HG02870 (cell line): Measurements from ENCODE around the gene CSGALNACT2.

Experiments
- ATAC-seq: cut with Tn5 transposase; IDR thresholded peaks from one replicate; pipeline ENCODE4 v1.9.1; 2021; ENCODE audit warnings: mild to moderate bottlenecking, moderate library complexity; ENCODE audit not compliant: unreplicated experiment

The CSGALNACT2 gene

DNA sequence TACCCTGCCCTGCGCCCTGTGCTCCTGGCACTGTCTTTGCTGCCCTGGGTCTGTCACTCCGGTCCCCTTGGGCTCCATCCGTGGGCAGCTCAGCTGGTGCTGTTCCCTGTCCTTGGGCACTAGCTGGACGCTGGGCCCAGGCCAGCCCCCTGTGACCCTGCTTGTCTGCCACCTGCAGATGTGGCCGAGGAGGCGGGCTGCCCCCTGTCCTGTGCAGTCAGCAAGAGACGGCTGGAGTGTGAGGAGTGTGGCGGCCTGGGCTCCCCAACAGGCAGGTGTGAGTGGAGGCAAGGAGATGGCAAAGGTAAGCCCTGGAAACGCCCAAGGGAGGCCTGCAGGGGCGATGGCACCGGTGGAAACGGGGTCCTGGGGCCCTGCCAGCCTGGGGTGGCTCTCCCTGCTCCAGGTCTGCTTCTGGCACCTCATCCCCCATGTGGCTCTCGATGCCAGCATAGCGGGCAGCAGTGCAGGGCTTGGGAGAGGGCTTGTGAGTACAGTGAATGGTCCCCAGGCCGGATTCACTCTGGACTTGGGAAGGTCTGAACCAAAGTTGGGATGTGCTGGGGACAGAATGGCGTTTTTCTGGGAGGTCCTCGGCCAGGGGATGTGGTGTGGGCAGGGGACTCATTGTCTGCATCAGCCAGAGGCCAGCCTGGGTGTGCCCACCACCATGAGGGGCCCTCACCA, 26.2 kb upstream of the CSGALNACT2 start:
- no peak for ATAC-seq

DNA sequence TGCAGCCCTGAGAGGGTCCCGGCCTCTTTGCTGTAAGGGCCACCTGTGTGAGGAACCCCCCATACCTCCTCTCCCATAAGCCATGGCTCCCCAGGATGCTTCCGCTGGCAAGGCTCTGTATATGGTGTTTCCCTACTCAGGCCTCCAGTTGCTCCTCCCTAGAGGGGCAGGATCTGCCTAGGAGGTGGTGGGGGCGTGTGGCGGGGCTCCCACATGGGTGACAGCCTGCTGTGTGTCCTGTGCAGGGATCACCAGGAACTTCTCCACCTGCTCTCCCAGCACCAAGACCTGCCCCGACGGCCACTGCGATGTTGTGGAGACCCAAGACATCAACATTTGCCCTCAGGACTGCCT, 25.7 kb upstream of the CSGALNACT2 start:
- ATAC-seq, result no peak

DNA sequence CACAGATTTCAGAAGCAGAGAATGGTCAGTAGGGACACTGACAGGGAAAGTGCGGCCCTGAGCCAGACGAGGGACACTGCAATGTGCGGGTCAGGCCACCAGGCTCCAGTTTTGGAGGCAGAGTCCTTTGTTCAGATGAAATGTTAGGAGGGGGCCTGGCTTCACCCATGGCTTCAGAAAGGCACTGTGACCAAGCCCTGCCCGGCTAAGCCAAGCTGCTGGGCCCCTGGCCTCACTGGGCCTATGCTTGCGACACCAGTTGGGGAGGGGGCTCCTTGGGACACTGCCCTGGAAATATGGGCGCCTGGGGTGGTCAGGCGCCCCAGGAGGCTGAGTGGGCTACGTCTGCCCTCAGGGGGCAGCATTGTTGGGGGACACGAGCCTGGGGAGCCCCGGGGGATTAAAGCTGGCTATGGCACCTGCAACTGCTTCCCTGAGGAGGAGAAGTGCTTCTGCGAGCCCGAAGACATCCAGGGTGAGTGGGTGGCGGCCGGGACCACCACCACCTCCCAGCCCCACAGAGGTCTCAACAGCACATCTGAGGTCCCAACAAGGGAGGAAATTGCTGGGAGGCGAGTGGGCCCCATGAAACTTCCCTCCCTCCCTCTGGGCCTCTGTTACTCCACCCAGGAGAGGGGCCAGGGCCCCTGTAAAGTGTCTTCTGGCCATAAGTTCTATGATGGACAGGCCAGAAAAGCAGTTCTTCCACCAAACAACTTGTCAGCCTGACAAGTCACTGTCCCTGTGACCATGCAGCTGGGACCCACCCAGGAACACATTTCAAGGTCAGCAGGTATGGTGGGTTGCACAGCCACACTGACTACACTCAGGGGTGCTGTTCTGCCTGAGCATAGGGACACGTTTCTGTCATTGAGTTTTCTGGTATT, 24.8 kb upstream of the CSGALNACT2 start:
- no peak for ATAC-seq

DNA sequence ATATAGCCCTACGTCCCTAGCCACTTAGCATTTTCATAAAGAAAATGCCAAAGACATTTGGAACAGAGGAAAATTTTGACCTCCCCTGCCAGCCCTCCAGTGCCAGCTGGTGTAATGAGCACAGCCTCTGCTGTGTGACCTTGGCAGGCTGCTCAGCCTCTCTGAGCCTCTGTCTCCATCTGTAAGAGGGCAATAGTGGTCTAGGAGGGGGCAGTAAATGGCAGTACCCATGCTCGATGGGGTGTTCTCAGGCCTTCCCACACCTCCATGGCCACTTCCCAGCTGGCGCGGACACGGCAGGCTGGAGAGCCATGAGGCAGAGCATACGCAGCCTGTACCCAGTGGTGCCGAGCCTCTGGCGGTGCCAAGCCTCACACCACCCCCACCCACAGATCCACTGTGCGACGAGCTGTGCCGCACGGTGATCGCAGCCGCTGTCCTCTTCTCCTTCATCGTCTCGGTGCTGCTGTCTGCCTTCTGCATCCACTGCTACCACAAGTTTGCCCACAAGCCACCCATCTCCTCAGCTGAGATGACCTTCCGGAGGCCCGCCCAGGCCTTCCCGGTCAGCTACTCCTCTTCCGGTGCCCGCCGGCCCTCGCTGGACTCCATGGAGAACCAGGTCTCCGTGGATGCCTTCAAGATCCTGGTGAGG, 24.0 kb upstream of the CSGALNACT2 start:
- ATAC-seq, result no peak

DNA sequence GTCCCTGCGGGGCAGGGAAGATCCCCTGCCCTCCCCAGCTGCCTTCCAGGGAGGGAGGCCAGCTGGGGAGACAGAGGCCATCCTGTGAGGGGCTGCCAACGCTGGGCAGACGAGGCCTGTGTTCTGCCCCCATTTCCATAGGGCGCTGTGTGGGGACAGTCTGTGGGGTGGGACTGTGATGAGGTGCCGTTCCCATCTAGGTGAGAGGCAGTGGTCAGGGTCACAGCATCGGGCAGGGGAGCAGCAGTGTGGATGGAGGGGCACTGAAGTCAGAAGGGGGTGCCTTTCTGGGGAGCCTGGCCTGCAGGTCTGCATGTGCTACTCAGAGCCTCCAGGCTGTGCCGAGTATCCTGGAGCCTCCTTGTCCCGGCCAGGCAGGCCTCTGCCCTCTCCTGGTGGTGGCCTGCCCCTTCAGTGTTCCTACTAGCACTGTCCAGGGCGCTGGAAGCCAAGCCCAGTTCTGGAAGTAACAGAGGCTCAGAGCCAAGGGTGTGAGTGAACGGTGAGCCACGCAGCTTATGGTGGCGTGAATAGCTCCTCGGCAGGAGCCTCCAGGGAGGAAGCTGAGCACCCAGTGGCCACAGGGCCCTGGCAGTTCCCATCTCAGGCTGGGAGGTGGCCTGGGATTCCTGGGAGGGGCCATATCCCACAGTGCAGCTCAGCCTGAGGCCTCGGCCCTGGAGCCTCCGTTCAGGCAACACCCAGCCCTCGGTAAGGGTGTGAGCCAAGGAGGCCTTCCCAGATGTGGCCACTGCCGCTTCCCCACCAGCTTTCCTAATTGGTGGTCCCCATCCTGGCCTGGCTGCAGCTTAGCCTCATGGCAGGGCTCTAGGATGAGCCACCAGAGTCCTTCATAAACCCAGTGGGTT, 23.3 kb upstream of the CSGALNACT2 start:
- no peak for ATAC-seq

DNA sequence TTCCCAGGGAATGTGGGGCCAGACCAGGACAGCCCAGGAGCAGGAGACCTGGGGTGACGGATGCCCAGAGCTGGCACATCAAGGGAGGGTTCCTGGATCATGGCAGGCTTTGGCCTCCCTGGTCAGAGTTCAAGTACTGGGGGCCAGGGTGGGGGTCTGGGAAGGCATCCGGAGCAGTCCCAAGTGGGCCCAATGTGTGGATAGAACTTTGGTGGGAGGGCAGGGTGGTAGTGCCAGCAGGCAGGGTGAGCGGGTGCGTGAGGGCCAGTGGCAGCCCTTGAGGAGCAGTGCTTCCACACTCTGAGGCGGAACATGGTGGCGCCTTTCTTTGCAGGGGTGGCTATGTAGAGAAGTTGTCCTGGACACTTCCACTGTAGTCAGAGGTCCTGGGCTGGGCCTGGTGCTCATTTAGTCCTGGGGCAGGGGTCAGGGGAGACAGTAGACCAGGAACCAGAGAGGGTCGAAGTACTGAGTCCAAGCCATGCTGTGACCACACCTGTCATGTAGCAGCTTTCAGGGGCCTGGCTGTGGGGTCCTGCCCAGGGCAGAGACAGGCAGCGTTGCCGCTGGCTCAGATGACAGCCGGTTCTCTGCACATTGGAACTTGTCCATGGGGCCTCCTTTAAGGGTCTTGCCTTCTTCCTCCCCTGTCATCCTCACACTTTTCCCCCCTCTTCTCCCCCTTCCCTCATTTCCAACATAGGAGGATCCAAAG, 22.2 kb upstream of the CSGALNACT2 start:
- no peak for ATAC-seq

DNA sequence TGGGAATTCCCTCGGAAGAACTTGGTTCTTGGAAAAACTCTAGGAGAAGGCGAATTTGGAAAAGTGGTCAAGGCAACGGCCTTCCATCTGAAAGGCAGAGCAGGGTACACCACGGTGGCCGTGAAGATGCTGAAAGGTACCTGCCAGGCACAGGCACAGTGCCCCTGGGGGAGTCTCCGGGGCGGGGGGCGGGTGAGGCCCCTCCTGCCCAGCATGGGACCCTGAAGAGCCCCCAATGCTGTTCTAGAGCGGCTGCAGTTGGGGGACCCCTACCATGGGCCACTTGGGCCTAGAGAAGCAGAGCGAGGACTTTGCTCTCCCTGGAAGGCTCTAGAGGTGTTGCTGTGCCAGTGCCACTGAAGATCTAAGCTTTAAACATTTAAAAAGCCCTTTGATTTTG, 21.6 kb upstream of the CSGALNACT2 start:
- ATAC-seq, result no peak

DNA sequence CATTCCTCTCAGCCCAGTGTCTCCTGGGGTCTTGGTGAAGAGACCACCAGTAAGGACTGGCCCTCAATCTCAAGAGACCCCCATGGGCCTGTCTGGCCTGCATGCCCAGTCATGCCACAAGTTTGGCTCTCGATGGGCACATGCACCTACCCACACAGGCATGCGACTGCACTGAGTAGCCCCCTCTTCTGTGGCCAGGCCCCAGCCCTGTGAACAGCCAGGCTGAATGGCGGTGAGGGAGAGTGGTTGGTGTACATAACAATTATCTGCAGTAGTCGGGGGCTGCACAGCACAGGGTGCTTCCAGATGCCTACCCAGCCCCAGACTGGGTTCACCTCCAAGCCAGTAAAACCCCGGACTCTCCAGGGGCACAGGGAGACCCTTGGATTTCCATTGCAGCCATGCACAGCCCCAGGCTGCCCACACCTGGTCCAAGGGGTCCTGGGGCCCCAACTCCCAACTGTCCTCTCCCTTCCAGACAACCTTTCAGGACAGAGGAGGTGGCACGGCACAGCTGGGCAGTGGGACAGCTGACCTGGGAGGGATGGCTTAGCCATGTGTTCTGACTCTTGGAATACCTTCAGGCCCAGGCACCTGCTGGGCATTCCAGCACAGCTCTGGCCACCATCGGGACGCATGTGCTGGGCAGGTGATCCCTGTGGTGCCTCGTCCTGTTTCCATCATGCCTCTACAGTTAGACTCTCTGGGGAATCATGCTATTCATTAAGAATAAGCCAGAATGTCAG, 21.0 kb upstream of the CSGALNACT2 start:
- ATAC-seq, result no peak

DNA sequence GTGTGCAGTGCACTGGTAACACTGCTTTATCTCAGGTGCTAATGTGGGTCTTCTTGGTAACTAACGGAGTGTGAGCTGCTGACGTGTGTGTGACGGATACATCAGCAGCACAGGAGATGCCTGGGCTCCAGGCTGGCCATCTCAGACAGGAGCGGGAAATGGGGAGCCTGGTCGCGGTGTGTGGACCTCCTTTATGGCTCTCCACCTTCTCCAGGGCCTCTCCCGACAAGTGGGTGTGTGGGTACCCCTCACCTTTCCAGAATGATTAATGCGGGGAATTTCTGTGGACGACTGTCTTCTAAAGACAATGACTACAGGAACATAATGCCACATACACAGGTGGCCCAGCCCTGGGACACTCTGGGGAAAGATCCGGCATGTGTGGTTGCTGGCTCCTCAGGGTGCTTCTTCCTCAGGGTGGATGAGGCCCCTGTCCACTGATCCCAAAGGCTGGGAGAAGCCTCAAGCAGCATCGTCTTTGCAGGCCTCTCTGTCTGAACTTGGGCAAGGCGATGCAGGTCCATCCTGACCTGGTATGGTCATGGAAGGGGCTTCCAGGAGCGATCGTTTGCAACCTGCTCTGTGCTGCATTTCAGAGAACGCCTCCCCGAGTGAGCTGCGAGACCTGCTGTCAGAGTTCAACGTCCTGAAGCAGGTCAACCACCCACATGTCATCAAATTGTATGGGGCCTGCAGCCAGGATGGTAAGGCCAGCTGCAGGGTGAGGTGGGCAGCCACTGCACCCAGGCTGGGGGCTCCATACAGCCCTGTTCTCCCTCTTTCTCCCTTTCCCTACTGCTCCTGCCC, 20.3 kb upstream of the CSGALNACT2 start:
- no peak for ATAC-seq

DNA sequence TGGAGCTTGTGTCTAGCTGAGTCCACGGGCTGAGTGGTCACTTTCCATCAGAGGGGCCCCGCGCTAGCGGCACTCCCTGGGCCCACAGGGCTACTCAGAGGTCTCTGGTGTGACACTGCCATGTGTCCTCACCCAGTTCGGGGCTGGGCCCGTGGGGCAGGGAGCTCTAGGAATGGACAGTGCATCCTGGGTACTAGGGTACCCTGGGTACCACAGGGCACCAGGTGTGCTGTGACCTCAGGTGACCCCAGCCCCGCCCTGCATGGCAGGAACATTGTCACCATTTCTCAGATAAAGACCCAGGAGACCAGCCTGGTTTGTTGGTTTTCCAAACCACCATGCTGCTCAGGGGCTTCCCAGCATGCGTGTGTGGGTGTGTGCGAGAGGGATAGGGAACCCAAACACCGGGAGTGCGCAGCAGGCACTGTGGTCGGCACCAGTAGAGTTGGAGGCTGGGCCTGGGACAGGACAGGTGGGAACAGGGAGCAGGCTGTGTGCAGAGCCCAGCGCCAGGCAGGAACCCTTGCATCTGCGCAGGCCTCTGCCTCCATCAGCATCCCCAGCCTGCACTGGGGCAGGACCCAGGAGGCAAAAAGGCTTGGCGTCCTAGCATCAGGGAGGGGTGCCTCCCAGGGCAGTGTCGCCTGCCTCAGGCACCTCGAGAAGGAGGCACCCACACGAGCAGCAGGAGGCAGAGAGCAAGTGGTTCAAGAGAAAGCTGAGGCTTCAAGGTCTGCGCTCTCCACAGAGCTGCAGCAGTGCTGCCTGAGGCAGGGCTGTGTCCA, 19.4 kb upstream of the CSGALNACT2 start:
- no peak for ATAC-seq

DNA sequence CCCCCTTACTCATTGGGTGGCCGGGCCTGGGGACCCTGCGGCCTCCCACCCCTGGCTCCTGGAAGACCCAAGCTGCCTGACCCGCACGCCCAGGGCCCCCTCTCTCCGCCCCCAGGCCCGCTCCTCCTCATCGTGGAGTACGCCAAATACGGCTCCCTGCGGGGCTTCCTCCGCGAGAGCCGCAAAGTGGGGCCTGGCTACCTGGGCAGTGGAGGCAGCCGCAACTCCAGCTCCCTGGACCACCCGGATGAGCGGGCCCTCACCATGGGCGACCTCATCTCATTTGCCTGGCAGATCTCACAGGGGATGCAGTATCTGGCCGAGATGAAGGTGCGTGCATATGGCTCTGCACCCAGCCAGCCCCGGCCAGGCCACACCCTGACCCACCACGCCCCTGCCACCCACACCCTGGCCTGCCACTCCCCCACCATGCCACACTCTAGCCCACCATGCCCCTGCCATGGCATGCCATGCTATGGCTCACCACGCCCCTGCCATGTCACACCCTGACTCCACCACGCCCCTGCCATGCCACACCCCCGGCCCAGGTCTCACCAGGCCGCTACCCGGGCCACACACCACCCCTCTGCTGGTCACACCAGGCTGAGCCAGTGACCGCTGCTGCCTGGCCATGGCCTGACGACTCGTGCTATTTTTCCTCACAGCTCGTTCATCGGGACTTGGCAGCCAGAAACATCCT, 18.7 kb upstream of the CSGALNACT2 start:
- no peak for ATAC-seq

DNA sequence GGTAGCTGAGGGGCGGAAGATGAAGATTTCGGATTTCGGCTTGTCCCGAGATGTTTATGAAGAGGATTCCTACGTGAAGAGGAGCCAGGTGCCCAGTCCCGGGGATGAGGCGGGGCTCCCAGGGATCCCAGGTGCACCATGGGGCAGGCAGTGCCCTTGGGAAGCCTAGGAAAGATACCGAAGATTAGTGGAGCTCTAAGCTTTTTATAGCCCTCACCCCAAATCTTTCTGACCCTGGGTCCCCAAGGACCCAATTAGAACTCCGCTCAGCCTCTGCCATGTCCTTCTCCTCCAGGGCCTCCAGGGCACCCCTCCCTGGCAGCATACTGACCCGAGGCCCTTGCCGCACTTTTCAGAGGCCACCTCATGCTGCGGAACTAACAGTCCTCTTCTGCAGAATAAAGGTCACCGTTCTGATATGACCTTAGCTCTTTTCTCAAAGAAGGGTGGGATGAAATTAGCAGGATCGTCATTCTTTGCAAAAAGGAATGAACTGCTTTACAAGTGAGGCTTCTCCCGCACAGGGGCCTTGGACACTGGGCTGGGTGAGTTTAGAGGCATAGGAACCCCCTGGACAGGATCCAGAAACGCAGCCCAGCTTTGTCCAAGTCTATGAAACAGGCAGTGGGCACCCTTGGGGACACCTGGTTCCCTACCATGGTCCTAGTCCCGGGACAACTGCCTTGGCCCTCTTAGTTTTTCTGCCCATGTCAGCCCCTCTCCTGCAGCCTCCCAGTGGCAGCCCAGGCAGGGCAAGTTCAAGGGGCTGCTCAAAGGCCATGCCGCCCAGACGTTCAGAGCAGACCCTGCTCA, 17.9 kb upstream of the CSGALNACT2 start:
- ATAC-seq, result no peak

DNA sequence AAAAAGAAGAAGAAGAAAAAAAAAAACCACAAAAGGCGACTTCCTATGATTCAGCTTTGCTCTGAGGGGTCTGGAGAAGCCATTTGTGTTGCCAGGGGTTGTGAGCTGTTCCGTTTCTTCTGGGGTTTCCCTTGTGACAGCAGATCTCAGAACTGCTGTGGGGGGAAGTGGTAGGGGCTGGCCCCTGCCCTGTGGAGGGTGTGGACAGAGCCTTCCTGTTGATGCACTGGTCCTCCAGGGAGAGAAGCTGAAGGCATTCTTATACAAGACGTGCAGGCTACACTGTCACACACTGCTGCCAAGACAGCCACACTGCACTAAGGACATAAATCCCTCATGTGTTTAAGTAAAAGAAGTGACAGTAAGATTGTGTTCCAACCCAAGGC, 17.3 kb upstream of the CSGALNACT2 start:
- peak; percentile 96 for ATAC-seq

DNA sequence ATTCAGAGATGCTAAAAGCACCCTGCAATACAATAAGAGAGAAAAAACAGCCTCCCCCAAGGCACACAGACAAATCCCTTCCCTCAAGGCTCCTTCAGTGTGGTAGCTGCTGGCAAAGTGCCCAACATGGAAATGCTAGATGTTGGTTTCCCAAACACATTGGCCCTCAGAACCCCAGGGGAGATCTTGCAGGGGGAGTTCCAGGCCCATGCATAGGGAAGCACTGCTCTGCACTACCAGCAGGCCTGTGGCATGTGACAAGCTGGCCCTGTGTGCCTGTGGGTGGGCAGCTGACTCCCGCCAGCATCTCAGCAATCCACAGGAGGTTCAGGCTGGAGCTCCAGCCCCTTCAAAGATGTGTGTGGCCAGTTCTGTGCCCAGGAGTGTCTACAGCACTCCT, 16.8 kb upstream of the CSGALNACT2 start:
- ATAC-seq, result no peak

DNA sequence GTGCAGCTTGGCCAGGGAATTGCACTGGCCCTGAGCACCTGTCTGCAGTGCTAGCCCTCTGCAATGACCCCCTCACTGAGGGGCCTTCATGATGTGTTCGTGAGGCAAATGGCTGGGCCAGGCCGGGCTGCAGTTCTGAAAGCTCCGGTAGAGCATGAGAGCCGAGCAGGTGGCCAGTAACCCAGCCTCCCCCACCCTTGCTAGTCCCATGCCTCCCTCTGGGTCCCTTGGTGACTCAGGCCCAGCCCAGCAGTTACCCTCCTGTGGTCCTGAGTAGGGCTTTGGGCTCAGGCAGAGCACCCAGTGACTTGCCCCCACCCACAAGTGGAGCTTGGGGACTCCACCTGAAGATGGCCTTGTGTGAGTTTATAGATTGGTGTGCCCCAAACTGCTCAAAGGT, 16.1 kb upstream of the CSGALNACT2 start:
- no peak for ATAC-seq

DNA sequence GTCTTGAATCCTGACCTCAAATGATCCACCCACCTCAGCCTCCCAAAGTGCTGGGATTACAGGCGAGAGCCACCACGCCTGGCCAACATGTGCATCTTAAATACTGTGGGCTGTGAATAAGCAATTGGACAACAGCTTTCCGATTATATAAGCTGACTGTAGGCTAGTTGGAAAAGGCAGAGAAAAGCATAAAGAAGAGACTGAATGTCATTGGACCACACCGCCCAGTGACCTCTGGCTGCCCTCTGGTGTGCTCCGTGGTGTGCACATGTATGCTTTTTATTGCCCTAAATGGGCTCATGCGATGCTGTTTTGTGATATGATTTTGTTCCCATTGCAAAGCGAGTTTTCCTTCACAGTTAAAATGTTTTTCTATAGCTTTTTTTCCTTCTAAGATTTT, 15.4 kb upstream of the CSGALNACT2 start:
- ATAC-seq, result no peak
